ENCODE results near the gene UNC79.

Gene UNC79

DNA sequence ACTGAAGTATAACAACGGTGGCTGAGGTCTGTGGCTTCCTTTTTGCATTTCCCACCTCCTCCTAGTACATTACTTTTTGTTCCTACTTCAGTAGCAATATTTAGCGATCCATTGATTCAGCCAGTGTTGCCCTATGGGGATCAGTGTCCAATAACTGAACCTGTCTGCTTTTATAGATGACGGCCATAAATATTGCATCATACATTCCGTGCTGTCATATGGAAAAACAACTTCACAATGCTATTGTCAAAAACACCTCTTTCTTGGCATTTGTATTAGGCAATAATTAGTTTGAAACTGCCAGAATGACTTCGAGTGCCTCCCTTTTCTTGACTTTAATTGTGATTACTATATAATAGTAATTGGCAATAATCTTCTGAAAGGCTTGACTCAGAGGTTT lies 208.1 kb downstream of the UNC79 start:
- Histone ChIP-seq H3K27ac (ENCODE audit: low read depth, low read length) (no peak overlapping the region), H2AFZ (ENCODE audit: low read depth, low read length, severe bottlenecking) (no peak overlapping the region), H3K79me2 (ENCODE audit: insufficient read depth, low read length) (no peaks in the 10 kb centered on the region), H3K36me3 (ENCODE audit: low read length) (no peaks in the 10 kb centered on the region), H3K4me2 (ENCODE audit: low read depth, low read length, poor library complexity, severe bottlenecking) (no peak overlapping the region), H4K20me1 (ENCODE audit: low read depth, low read length) (no peaks in the 10 kb centered on the region), H3K9me3 (ENCODE audit: insufficient read depth, low read length) (no peaks in the 10 kb centered on the region), H3K9ac (ENCODE audit: low read length) (no peak overlapping the region), H3K4me3 (ENCODE audit: insufficient read depth, low read length, poor library complexity, severe bottlenecking) (no peak overlapping the region), H3K27me3 (ENCODE audit: low read length) (no peaks in the 10 kb centered on the region), H3F3A (ENCODE audit: insufficient read depth) (no peaks in the 10 kb centered on the region), H3K9me2 (replicated peaks; ENCODE audit: insufficient read depth, low read length) (no peaks in the 10 kb centered on the region)
- TF ChIP-seq, protein P1, sequence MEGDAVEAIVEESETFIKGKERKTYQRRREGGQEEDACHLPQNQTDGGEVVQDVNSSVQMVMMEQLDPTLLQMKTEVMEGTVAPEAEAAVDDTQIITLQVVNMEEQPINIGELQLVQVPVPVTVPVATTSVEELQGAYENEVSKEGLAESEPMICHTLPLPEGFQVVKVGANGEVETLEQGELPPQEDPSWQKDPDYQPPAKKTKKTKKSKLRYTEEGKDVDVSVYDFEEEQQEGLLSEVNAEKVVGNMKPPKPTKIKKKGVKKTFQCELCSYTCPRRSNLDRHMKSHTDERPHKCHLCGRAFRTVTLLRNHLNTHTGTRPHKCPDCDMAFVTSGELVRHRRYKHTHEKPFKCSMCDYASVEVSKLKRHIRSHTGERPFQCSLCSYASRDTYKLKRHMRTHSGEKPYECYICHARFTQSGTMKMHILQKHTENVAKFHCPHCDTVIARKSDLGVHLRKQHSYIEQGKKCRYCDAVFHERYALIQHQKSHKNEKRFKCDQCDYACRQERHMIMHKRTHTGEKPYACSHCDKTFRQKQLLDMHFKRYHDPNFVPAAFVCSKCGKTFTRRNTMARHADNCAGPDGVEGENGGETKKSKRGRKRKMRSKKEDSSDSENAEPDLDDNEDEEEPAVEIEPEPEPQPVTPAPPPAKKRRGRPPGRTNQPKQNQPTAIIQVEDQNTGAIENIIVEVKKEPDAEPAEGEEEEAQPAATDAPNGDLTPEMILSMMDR (IDR thresholded peaks at IDR 0.05; ENCODE audit: insufficient read depth, low read length, poor library complexity, severe bottlenecking) = no peak
- TF ChIP-seq EZH2phosphoT487 (conservative IDR thresholded peaks at IDR 0.05; ENCODE audit: low read length) = no peak

DNA sequence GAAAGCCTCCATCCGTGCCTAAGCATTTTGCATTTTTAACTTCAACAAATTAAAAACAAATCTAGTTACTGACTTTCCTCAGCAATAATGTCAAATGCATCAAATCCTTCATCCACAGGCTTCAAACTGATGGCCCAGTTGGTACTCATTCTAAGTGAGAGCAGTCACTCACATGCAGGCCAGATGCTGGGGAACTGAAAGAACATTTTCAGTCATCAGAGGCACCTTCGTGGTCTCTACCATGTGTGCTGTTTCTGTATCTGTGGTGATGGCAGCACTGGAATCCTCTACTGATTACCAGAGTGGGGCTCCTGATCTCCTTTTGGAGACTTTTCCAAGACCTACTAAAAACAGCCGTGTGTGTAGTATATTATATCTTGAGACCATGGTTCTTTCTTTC lies 212.4 kb downstream of the UNC79 start:
- no peak overlapping the region for H3K9ac ChIP-seq (ENCODE audit: low read length)
- TF ChIP-seq, protein P1 (IDR thresholded peaks at IDR 0.05; ENCODE audit: insufficient read depth, low read length, poor library complexity, severe bottlenecking) = no peak
- no peak for TF ChIP-seq EZH2phosphoT487 (conservative IDR thresholded peaks at IDR 0.05; ENCODE audit: low read length)
- H3K36me3 ChIP-seq (ENCODE audit: low read length) = no peaks in the 10 kb centered on the region
- H2AFZ ChIP-seq (ENCODE audit: low read depth, low read length, severe bottlenecking) = no peak overlapping the region
- H3K9me2 ChIP-seq (replicated peaks; ENCODE audit: insufficient read depth, low read length) = no peaks in the 10 kb centered on the region
- H3K4me2 ChIP-seq (ENCODE audit: low read depth, low read length, poor library complexity, severe bottlenecking) = no peak overlapping the region
- H3K4me3 ChIP-seq (ENCODE audit: insufficient read depth, low read length, poor library complexity, severe bottlenecking) = no peak overlapping the region
- H4K20me1 ChIP-seq (ENCODE audit: low read depth, low read length) = no peaks in the 10 kb centered on the region
- no peaks in the 10 kb centered on the region for H3K79me2 ChIP-seq (ENCODE audit: insufficient read depth, low read length)
- H3F3A ChIP-seq (ENCODE audit: insufficient read depth) = no peaks in the 10 kb centered on the region
- no peaks in the 10 kb centered on the region for H3K27me3 ChIP-seq (ENCODE audit: low read length)
- H3K9me3 ChIP-seq (ENCODE audit: insufficient read depth, low read length) = no peaks in the 10 kb centered on the region
- H3K27ac ChIP-seq (ENCODE audit: low read depth, low read length) = no peak overlapping the region

DNA sequence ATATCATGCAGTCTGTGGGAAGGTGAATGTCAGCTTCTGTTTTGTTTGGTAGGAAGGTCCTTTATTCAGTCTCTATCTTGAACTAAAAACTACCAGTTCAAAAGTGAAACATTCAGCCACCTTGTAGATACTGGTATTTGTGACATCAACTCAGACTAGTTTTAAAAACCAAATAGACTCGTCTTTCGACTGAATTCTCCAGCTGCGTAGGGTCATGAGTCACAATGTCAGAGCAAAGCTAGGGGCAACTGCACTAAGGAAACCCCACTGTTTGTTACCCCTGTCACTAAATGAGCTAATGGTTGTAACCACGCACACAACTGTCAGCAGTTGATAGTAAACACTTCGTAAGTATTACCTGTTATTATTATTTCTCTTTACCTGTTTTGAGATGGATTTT lies 212.9 kb downstream of the UNC79 start:
- no peaks in the 10 kb centered on the region for H3F3A ChIP-seq (ENCODE audit: insufficient read depth)

More for the DNA sequence above, 212.9 kb downstream of the UNC79 start:
- Histone ChIP-seq H3K79me2 (ENCODE audit: insufficient read depth, low read length) (no peaks in the 10 kb centered on the region), H3K4me2 (ENCODE audit: low read depth, low read length, poor library complexity, severe bottlenecking) (no peak overlapping the region), H3K9me2 (replicated peaks; ENCODE audit: insufficient read depth, low read length) (no peaks in the 10 kb centered on the region), H2AFZ (ENCODE audit: low read depth, low read length, severe bottlenecking) (no peak overlapping the region), H3K9me3 (ENCODE audit: insufficient read depth, low read length) (no peaks in the 10 kb centered on the region), H3K27ac (ENCODE audit: low read depth, low read length) (no peak overlapping the region), H3K27me3 (ENCODE audit: low read length) (no peaks in the 10 kb centered on the region), H3K9ac (ENCODE audit: low read length) (no peak overlapping the region), H3K4me3 (ENCODE audit: insufficient read depth, low read length, poor library complexity, severe bottlenecking) (no peak overlapping the region), H3K36me3 (ENCODE audit: low read length) (no peaks in the 10 kb centered on the region), H4K20me1 (ENCODE audit: low read depth, low read length) (no peaks in the 10 kb centered on the region)
- TF ChIP-seq, protein P1 (IDR thresholded peaks at IDR 0.05; ENCODE audit: insufficient read depth, low read length, poor library complexity, severe bottlenecking) = no peak
- no peak for TF ChIP-seq EZH2phosphoT487 (conservative IDR thresholded peaks at IDR 0.05; ENCODE audit: low read length)
